Measurements from ENCODE around the gene KDSR.

Gene KDSR

DNA sequence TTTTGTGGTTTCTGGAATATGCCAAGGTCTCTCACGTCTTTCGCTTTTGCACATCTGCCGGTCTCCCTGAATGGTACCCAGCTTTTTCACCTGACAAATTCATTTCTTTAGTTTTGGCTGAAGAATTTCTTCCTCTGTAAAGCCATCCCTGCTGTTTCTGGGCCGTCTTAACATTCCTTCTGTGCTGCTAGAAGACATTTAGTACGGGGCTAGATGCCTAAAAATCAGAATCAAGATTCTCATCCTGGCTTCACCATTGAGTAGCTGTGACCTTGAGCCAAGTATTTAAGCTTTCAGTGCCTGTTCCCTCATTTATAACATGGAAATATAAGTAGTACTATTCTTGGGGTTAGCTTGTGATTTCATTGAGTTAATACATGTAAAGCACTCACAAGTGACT lies 41.0 kb downstream of the KDSR start:
- TF ChIP-seq POLR2AphosphoS5 (IDR thresholded peaks at IDR 0.05; ENCODE audit: low read depth) (no peak), SPI1 (IDR thresholded peaks at IDR 0.05; ENCODE audit: borderline replicate concordance, low read depth) (no peak), GABPA (IDR thresholded peaks at IDR 0.05; ENCODE audit: low read depth) (no peak)
- TF ChIP-seq, protein P1, sequence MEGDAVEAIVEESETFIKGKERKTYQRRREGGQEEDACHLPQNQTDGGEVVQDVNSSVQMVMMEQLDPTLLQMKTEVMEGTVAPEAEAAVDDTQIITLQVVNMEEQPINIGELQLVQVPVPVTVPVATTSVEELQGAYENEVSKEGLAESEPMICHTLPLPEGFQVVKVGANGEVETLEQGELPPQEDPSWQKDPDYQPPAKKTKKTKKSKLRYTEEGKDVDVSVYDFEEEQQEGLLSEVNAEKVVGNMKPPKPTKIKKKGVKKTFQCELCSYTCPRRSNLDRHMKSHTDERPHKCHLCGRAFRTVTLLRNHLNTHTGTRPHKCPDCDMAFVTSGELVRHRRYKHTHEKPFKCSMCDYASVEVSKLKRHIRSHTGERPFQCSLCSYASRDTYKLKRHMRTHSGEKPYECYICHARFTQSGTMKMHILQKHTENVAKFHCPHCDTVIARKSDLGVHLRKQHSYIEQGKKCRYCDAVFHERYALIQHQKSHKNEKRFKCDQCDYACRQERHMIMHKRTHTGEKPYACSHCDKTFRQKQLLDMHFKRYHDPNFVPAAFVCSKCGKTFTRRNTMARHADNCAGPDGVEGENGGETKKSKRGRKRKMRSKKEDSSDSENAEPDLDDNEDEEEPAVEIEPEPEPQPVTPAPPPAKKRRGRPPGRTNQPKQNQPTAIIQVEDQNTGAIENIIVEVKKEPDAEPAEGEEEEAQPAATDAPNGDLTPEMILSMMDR (IDR thresholded peaks at IDR 0.05; ENCODE audit: insufficient read depth, low read length), result no peak
- TF ChIP-seq, protein P2, sequence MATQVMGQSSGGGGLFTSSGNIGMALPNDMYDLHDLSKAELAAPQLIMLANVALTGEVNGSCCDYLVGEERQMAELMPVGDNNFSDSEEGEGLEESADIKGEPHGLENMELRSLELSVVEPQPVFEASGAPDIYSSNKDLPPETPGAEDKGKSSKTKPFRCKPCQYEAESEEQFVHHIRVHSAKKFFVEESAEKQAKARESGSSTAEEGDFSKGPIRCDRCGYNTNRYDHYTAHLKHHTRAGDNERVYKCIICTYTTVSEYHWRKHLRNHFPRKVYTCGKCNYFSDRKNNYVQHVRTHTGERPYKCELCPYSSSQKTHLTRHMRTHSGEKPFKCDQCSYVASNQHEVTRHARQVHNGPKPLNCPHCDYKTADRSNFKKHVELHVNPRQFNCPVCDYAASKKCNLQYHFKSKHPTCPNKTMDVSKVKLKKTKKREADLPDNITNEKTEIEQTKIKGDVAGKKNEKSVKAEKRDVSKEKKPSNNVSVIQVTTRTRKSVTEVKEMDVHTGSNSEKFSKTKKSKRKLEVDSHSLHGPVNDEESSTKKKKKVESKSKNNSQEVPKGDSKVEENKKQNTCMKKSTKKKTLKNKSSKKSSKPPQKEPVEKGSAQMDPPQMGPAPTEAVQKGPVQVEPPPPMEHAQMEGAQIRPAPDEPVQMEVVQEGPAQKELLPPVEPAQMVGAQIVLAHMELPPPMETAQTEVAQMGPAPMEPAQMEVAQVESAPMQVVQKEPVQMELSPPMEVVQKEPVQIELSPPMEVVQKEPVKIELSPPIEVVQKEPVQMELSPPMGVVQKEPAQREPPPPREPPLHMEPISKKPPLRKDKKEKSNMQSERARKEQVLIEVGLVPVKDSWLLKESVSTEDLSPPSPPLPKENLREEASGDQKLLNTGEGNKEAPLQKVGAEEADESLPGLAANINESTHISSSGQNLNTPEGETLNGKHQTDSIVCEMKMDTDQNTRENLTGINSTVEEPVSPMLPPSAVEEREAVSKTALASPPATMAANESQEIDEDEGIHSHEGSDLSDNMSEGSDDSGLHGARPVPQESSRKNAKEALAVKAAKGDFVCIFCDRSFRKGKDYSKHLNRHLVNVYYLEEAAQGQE (IDR thresholded peaks at IDR 0.05; ENCODE audit: insufficient replicate concordance, low read depth), result no peak
- DNase-seq (ENCODE audit: low read depth in 1 of 2, low spot score in 1 of 2), result no peak
- no peak overlapping the region for H3K27ac ChIP-seq (replicated peaks)
- no peak overlapping the region for H3K4me3 ChIP-seq (replicated peaks; ENCODE audit: insufficient read depth, low read length)
- H3K27me3 ChIP-seq (ENCODE audit: insufficient read depth, poor library complexity, severe bottlenecking), result no peaks in the 10 kb centered on the region

GRCh38 chr18:63325086-63325686 lies 41.8 kb downstream of the KDSR start:
- no peaks in the 10 kb centered on the region for H3K27me3 ChIP-seq (ENCODE audit: insufficient read depth, poor library complexity, severe bottlenecking)
- no peak for DNase-seq (ENCODE audit: low read depth in 1 of 2, low spot score in 1 of 2)
- TF ChIP-seq GABPA (IDR thresholded peaks at IDR 0.05; ENCODE audit: low read depth), result no peak
- TF ChIP-seq POLR2AphosphoS5 (IDR thresholded peaks at IDR 0.05; ENCODE audit: low read depth), result no peak
- no peak overlapping the region for H3K4me3 ChIP-seq (replicated peaks; ENCODE audit: insufficient read depth, low read length)
- no peak overlapping the region for H3K27ac ChIP-seq (replicated peaks)

GRCh38 chr18:63322908-63323634 lies 43.9 kb downstream of the KDSR start:
- Histone ChIP-seq H3K4me3 (replicated peaks; ENCODE audit: insufficient read depth, low read length) (no peak overlapping the region; the same call in 1 of the 2 replicates), H3K27ac (replicated peaks) (peak overlapping the region; percentile 52), H3K27me3 (ENCODE audit: insufficient read depth, poor library complexity, severe bottlenecking) (no peaks in the 10 kb centered on the region)
- TF ChIP-seq, protein P1 (IDR thresholded peaks at IDR 0.05; ENCODE audit: insufficient read depth, low read length), result peak; percentile 80
- TF ChIP-seq GABPA (IDR thresholded peaks at IDR 0.05; ENCODE audit: low read depth) (no peak), SPI1 (IDR thresholded peaks at IDR 0.05; ENCODE audit: borderline replicate concordance, low read depth) (no peak), POLR2AphosphoS5 (IDR thresholded peaks at IDR 0.05; ENCODE audit: low read depth) (no peak)
- peak; percentile 51 to 84 for DNase-seq (ENCODE audit: low read depth in 1 of 2, low spot score in 1 of 2)

- peak; percentile 57 to 68 for DNase-seq (ENCODE audit: low read depth in 1 of 2, low spot score in 1 of 2)
- H3K4me3 ChIP-seq (replicated peaks; ENCODE audit: insufficient read depth, low read length), result no peak overlapping the region; the same call in 1 of the 2 replicates
- no peaks in the 10 kb centered on the region for H3K27me3 ChIP-seq (ENCODE audit: insufficient read depth, poor library complexity, severe bottlenecking)
- peak overlapping the region; percentile 52 for H3K27ac ChIP-seq (replicated peaks)
- TF ChIP-seq, protein P1 (IDR thresholded peaks at IDR 0.05; ENCODE audit: insufficient read depth, low read length), result no peak
- no peak for TF ChIP-seq POLR2AphosphoS5 (IDR thresholded peaks at IDR 0.05; ENCODE audit: low read depth)
- no peak; the same call in 1 of the 2 replicates for TF ChIP-seq SPI1 (IDR thresholded peaks at IDR 0.05; ENCODE audit: borderline replicate concordance, low read depth)
- TF ChIP-seq, protein P2 (IDR thresholded peaks at IDR 0.05; ENCODE audit: insufficient replicate concordance, low read depth), result no peak
- no peak for TF ChIP-seq GABPA (IDR thresholded peaks at IDR 0.05; ENCODE audit: low read depth)
These were observed 44.8 kb downstream of the KDSR start for GRCh38 chr18:63322206-63322605.

All from HL-60 (cell line).